Erythroblast (primary cell): ENCODE results near the gene CLDN6.

ENCODE experiments used
- GATA1 ChIP-seq: IDR thresholded peaks from 2 replicates; pipeline ENCODE4 v1.6.1; 2011; ENCODE audit warnings: low read depth, mild to moderate bottlenecking, control low read depth, low read length, moderate library complexity
- POLR2A ChIP-seq: IDR thresholded peaks from 2 replicates; pipeline ENCODE4 v1.6.1; 2011; ENCODE audit warnings: mild to moderate bottlenecking, low read length

- TF ChIP-seq POLR2A (no peak), GATA1 (no peak)
Measured at GRCh38 chr16:3036726-3037315, 18.8 kb upstream of the CLDN6 start, which contains the start of gene BICDL2.
